ENCODE results near the gene RAB44. TPM values are rescaled to one million over a fixed set of nuclear protein-coding genes. Genes with fewer than 3 reads are reported as not detected.

Gene RAB44
- total RNA-seq, 1 donor from 2014 or later: under 0.01 TPM

DNA sequence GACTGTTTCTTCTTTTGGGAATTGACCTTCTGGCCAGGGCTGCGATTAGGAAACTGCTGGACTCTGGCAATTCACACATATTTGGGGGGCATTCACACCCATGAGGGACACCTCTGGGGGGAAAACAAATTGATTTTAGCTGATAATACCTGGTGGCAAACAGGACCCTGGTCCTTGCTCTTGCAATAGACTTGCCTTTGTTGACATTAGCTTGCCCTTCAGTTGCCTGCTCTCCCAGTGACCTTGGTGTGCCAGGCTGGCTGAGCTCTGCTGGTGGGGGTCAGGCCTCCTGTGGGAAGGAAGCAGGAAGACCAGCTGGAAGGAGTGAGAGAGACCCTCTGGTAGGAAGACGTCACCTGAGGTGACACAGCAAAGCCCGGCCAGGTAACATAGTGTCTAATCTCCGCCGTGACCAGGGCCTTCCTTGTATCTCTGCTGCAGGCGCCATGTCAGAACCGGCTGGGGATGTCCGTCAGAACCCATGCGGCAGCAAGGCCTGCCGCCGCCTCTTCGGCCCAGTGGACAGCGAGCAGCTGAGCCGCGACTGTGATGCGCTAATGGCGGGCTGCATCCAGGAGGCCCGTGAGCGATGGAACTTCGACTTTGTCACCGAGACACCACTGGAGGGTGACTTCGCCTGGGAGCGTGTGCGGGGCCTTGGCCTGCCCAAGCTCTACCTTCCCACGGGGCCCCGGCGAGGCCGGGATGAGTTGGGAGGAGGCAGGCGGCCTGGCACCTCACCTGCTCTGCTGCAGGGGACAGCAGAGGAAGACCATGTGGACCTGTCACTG, 13.8 kb upstream of the RAB44 start:
- FAIRE-seq (no peak), DNase-seq (ENCODE audit: low read depth) (no peak)
- peaks cover 32% of the 10 kb centered on the region for H3K36me3 ChIP-seq (ENCODE audit: control insufficient read depth, insufficient read depth, low read length)
- H3K27me3 ChIP-seq (ENCODE audit: control insufficient read depth, insufficient read depth, low read length): no peaks in the 10 kb centered on the region
- H3K4me3 ChIP-seq (ENCODE audit: low read depth, low read length): no peak overlapping the region
- TF ChIP-seq, protein P1, sequence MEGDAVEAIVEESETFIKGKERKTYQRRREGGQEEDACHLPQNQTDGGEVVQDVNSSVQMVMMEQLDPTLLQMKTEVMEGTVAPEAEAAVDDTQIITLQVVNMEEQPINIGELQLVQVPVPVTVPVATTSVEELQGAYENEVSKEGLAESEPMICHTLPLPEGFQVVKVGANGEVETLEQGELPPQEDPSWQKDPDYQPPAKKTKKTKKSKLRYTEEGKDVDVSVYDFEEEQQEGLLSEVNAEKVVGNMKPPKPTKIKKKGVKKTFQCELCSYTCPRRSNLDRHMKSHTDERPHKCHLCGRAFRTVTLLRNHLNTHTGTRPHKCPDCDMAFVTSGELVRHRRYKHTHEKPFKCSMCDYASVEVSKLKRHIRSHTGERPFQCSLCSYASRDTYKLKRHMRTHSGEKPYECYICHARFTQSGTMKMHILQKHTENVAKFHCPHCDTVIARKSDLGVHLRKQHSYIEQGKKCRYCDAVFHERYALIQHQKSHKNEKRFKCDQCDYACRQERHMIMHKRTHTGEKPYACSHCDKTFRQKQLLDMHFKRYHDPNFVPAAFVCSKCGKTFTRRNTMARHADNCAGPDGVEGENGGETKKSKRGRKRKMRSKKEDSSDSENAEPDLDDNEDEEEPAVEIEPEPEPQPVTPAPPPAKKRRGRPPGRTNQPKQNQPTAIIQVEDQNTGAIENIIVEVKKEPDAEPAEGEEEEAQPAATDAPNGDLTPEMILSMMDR (IDR thresholded peaks at IDR 0.05; ENCODE audit: insufficient read depth, low read length, severe bottlenecking): no peak

DNA sequence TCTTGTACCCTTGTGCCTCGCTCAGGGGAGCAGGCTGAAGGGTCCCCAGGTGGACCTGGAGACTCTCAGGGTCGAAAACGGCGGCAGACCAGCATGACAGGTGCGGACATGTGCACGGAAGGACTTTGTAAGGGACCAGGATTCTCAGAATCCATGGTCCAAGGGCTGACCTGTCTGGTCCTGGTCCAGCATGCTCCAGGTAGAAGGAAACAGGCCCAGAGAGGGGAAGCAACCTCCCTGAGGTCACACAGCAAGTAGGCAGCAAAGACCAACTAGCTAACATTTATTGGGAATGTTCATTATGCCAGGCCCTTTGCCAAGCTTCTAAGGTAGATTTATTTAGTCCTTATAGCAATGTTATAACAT, 13.2 kb upstream of the RAB44 start:
- TF ChIP-seq, protein P1 (IDR thresholded peaks at IDR 0.05; ENCODE audit: insufficient read depth, low read length, severe bottlenecking): no peak
- peaks cover 28% of the 10 kb centered on the region for H3K36me3 ChIP-seq (ENCODE audit: control insufficient read depth, insufficient read depth, low read length)
- DNase-seq (ENCODE audit: low read depth) (no peak), FAIRE-seq (no peak)
- no peaks in the 10 kb centered on the region for H3K27me3 ChIP-seq (ENCODE audit: control insufficient read depth, insufficient read depth, low read length)
- no peak overlapping the region for H3K4me3 ChIP-seq (ENCODE audit: low read depth, low read length)

DNA sequence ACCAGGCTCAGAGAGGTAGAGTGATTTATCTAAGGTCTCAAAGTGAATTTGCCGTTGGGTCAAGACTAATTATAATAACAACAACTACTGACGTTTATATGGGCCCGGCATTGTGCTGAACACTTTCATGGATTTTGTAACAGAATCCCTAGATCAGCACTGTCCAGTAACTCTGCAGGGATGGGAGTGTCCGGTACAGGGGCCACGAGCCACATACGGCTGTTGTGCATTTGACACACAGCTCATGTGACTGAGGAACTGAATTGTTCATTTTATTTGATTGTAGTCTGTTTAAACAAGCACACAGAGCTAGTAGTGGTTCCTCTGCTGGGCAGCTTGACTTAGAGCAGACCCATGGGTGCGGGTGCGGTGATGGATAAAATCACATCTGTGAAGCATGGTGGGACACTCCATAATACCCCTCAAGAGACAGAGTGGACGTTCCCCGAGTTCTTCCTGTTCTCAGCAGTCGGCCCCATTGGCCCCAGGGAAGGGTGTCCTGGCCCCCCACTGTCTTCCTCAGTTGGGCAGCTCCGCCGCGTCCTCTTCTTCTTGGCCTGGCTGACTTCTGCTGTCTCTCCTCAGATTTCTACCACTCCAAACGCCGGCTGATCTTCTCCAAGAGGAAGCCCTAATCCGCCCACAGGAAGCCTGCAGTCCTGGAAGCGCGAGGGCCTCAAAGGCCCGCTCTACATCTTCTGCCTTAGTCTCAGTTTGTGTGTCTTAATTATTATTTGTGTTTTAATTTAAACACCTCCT, 12.3 kb upstream of the RAB44 start:
- FAIRE-seq (no peak), DNase-seq (ENCODE audit: low read depth) (no peak)
- TF ChIP-seq, protein P1 (IDR thresholded peaks at IDR 0.05; ENCODE audit: insufficient read depth, low read length, severe bottlenecking): no peak
- Histone ChIP-seq H3K4me3 (ENCODE audit: low read depth, low read length) (no peak overlapping the region), H3K36me3 (ENCODE audit: control insufficient read depth, insufficient read depth, low read length) (peaks cover 24% of the 10 kb centered on the region), H3K27me3 (ENCODE audit: control insufficient read depth, insufficient read depth, low read length) (no peaks in the 10 kb centered on the region)

DNA sequence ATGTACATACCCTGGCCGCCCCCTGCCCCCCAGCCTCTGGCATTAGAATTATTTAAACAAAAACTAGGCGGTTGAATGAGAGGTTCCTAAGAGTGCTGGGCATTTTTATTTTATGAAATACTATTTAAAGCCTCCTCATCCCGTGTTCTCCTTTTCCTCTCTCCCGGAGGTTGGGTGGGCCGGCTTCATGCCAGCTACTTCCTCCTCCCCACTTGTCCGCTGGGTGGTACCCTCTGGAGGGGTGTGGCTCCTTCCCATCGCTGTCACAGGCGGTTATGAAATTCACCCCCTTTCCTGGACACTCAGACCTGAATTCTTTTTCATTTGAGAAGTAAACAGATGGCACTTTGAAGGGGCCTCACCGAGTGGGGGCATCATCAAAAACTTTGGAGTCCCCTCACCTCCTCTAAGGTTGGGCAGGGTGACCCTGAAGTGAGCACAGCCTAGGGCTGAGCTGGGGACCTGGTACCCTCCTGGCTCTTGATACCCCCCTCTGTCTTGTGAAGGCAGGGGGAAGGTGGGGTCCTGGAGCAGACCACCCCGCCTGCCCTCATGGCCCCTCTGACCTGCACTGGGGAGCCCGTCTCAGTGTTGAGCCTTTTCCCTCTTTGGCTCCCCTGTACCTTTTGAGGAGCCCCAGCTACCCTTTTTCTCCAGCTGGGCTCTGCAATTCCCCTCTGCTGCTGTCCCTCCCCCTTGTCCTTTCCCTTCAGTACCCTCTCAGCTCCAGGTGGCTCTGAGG, 11.5 kb upstream of the RAB44 start:
- no peak for DNase-seq (ENCODE audit: low read depth)
- Histone ChIP-seq H3K27me3 (ENCODE audit: control insufficient read depth, insufficient read depth, low read length) (no peaks in the 10 kb centered on the region), H3K36me3 (ENCODE audit: control insufficient read depth, insufficient read depth, low read length) (peaks cover 22% of the 10 kb centered on the region), H3K4me3 (ENCODE audit: low read depth, low read length) (no peak overlapping the region)
- FAIRE-seq: no peak
- TF ChIP-seq, protein P1 (IDR thresholded peaks at IDR 0.05; ENCODE audit: insufficient read depth, low read length, severe bottlenecking): no peak

DNA sequence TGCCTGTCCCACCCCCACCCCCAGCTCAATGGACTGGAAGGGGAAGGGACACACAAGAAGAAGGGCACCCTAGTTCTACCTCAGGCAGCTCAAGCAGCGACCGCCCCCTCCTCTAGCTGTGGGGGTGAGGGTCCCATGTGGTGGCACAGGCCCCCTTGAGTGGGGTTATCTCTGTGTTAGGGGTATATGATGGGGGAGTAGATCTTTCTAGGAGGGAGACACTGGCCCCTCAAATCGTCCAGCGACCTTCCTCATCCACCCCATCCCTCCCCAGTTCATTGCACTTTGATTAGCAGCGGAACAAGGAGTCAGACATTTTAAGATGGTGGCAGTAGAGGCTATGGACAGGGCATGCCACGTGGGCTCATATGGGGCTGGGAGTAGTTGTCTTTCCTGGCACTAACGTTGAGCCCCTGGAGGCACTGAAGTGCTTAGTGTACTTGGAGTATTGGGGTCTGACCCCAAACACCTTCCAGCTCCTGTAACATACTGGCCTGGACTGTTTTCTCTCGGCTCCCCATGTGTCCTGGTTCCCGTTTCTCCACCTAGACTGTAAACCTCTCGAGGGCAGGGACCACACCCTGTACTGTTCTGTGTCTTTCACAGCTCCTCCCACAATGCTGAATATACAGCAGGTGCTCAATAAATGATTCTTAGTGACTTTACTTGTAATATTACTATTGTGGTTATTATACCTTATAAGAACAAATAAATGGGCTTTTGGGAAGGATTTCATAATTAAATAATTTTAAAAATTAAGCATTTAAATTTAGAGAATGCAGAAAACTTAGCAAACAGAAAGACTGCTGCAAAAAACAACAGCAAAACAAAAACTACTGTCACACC, 10.7 kb upstream of the RAB44 start:
- DNase-seq (ENCODE audit: low read depth): no peak
- Histone ChIP-seq H3K4me3 (ENCODE audit: low read depth, low read length) (no peak overlapping the region), H3K36me3 (ENCODE audit: control insufficient read depth, insufficient read depth, low read length) (peaks cover 22% of the 10 kb centered on the region), H3K27me3 (ENCODE audit: control insufficient read depth, insufficient read depth, low read length) (no peaks in the 10 kb centered on the region)
- FAIRE-seq: no peak
- TF ChIP-seq, protein P1 (IDR thresholded peaks at IDR 0.05; ENCODE audit: insufficient read depth, low read length, severe bottlenecking): no peak
